GM23338 (cell line): ENCODE data around the gene CSDE1. TPM values are rescaled to one million over a fixed set of nuclear protein-coding genes. Genes with fewer than 3 reads are reported as not detected.

Source experiments
- ATAC-seq: fragments of 200-7000 bp; cut with Tn5 transposase; 3 replicates; pipeline ENCODE4 v1.9.1; 2020
- DNase-seq: peaks from one replicate; pipeline ENCODE4 v3.0.0-alpha.2; 2015; ENCODE audit warnings: low spot score
- H2AFZ ChIP-seq: fragments of 200-600 bp; sonication (generic); 2 replicates; pipeline ENCODE4 v1.8.0; 2016; ENCODE audit warnings: antibody characterized with exemption, mild to moderate bottlenecking, moderate library complexity
- H3F3A ChIP-seq: fragments of 200-600 bp; sonication (generic); replicated peaks from 2 replicates; pipeline ENCODE4 v1.8.0; 2017; ENCODE audit warnings: antibody characterized with exemption, mixed run types, low read depth
- H3K27ac ChIP-seq: fragments of 200-600 bp; sonication (generic); 2 replicates; pipeline ENCODE4 v1.6.1; 2016; ENCODE audit warnings: low read depth
- H3K27me3 ChIP-seq: fragments of 200-600 bp; sonication (generic); 2 replicates; pipeline ENCODE4 v1.8.0; 2016; ENCODE audit warnings: mild to moderate bottlenecking, mixed run types, moderate library complexity; ENCODE audit not compliant: insufficient read depth
- H3K36me3 ChIP-seq: fragments of 200-600 bp; sonication (generic); 2 replicates; pipeline ENCODE4 v1.8.0; 2016; ENCODE audit warnings: mild to moderate bottlenecking; ENCODE audit not compliant: insufficient read depth
- H3K4me1 ChIP-seq: fragments of 200-600 bp; sonication (generic); 2 replicates; pipeline ENCODE4 v1.8.0; 2016; ENCODE audit warnings: mild to moderate bottlenecking, moderate library complexity; ENCODE audit not compliant: insufficient read depth
- H3K4me2 ChIP-seq: fragments of 200-600 bp; sonication (generic); 2 replicates; pipeline ENCODE4 v1.7.1; 2017; ENCODE audit warnings: mixed run types
- H3K4me3 ChIP-seq: fragments of 200-600 bp; sonication (generic); 2 replicates; pipeline ENCODE4 v1.6.1; 2016; ENCODE audit warnings: mixed run types
- H3K79me2 ChIP-seq: fragments of 200-600 bp; sonication (generic); replicated peaks from 2 replicates; pipeline ENCODE4 v1.8.0; 2017; ENCODE audit warnings: mild to moderate bottlenecking; ENCODE audit not compliant: insufficient read depth
- H3K9me2 ChIP-seq: fragments of 200-600 bp; sonication (generic); 2 replicates; pipeline ENCODE4 v1.8.0; 2017; ENCODE audit not compliant: insufficient read depth
- H4K20me1 ChIP-seq: fragments of 200-600 bp; sonication (generic); replicated peaks from 2 replicates; pipeline ENCODE4 v1.8.0; 2017; ENCODE audit warnings: mild to moderate bottlenecking; ENCODE audit not compliant: insufficient read depth
- H3K27ac Mint-ChIP-seq: 2 replicates; pipeline ENCODE4 v1.8.0; 2020; ENCODE audit warnings: inconsistent platforms, mild to moderate bottlenecking, moderate library complexity, mixed read lengths
- H3K27me3 Mint-ChIP-seq: 3 replicates; pipeline ENCODE4 v1.8.0; 2022; ENCODE audit warnings: low read depth, mild to moderate bottlenecking, moderate library complexity, mixed read lengths, inconsistent platforms; ENCODE audit not compliant: insufficient read depth, poor library complexity
- H3K36me3 Mint-ChIP-seq: 3 replicates; pipeline ENCODE4 v1.8.0; 2021; ENCODE audit warnings: low read depth, mild to moderate bottlenecking, inconsistent platforms, moderate library complexity, mixed read lengths
- H3K4me1 Mint-ChIP-seq: 3 replicates; pipeline ENCODE4 v1.8.0; 2020; ENCODE audit warnings: mild to moderate bottlenecking, inconsistent platforms, mixed read lengths
- H3K4me3 Mint-ChIP-seq: 3 replicates; pipeline ENCODE4 v1.8.0; 2021; ENCODE audit warnings: moderate library complexity, mild to moderate bottlenecking, inconsistent platforms, mixed read lengths
- H3K9me3 Mint-ChIP-seq: 3 replicates; pipeline ENCODE4 v1.8.0; 2020; ENCODE audit warnings: moderate library complexity, mild to moderate bottlenecking, inconsistent platforms, mixed read lengths
- NANOG ChIP-seq: IDR thresholded peaks from 2 replicates; pipeline ENCODE4 v1.6.1; 2016; ENCODE audit warnings: antibody characterized with exemption, borderline replicate concordance
- polyA plus RNA-seq: library from polyadenylated mRNA; unstranded; fragments of >200 nt; fragmentation: Nextera tagmentation; extraction: Ambion mirVana; gene quantifications from 2 replicates; pipeline ENCODE4 v1.2.1, GENCODE V29; 2016
- total RNA-seq: library from RNA; depleted of rRNA; stranded (reverse); fragments of >200 nt; shearing (Covaris generic); gene quantifications from 2 replicates; pipeline ENCODE4 v1.2.3, GENCODE V29; 2014
- TF ChIP-seq, protein P1 (sequence below): IDR thresholded peaks from one replicate; pipeline ENCODE4 v1.6.1; 2018; ENCODE audit warnings: antibody characterized with exemption; ENCODE audit not compliant: unreplicated experiment
- TF ChIP-seq, protein P2 (sequence below): fragments of 250-450 bp; sonication (Bioruptor Pico); IDR thresholded peaks from 2 replicates; pipeline ENCODE4 v1.5.0; 2020; ENCODE audit warnings: mild to moderate bottlenecking, moderate library complexity

CSDE1 gene
- total and polyA plus RNA-seq, 2 experiments from 2014 or later, result 214 to 1,054 TPM

DNA sequence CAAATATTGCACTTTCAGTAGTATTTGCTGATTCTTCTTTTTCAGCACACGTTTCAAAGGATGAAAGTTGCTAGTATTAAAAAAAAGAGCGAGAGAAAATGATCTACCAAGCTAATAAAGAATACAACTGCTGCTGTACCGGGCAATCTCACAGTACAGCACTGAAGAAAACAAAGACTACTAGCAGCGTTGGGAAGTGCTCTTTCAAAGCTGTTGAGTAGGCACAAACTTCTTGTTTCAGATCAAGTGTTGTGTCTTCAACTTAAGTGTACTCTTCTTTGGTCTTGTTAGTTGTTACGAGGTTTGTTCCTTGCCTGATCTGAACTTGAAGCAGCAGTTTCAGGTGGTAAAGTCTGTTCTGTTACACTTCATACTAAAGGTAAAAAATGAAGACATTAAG lies 7.9 kb downstream of the CSDE1 start:
- Histone ChIP-seq H3K27ac (no peak overlapping the region), H3K36me3 (peaks cover 35% of the 10 kb centered on the region), H3F3A (no peaks in the 10 kb centered on the region), H3K9me2 (no peaks in the 10 kb centered on the region), H4K20me1 (peaks cover 82% of the 10 kb centered on the region), H3K27me3 (no peaks in the 10 kb centered on the region), H3K4me1 (peaks cover 38% of the 10 kb centered on the region), H3K4me3 (no peak overlapping the region), H3K4me2 (no peak overlapping the region), H3K79me2 (peaks cover 100% of the 10 kb centered on the region), H2AFZ (no peak overlapping the region)
- Mint-ChIP-seq H3K9me3 (no peaks in the 10 kb centered on the region), H3K36me3 (peaks cover 61% of the 10 kb centered on the region), H3K27me3 (no peaks in the 10 kb centered on the region), H3K4me1 (peaks cover 37% of the 10 kb centered on the region), H3K4me3 (no peak overlapping the region), H3K27ac (no peak overlapping the region)
- TF ChIP-seq, protein P1, sequence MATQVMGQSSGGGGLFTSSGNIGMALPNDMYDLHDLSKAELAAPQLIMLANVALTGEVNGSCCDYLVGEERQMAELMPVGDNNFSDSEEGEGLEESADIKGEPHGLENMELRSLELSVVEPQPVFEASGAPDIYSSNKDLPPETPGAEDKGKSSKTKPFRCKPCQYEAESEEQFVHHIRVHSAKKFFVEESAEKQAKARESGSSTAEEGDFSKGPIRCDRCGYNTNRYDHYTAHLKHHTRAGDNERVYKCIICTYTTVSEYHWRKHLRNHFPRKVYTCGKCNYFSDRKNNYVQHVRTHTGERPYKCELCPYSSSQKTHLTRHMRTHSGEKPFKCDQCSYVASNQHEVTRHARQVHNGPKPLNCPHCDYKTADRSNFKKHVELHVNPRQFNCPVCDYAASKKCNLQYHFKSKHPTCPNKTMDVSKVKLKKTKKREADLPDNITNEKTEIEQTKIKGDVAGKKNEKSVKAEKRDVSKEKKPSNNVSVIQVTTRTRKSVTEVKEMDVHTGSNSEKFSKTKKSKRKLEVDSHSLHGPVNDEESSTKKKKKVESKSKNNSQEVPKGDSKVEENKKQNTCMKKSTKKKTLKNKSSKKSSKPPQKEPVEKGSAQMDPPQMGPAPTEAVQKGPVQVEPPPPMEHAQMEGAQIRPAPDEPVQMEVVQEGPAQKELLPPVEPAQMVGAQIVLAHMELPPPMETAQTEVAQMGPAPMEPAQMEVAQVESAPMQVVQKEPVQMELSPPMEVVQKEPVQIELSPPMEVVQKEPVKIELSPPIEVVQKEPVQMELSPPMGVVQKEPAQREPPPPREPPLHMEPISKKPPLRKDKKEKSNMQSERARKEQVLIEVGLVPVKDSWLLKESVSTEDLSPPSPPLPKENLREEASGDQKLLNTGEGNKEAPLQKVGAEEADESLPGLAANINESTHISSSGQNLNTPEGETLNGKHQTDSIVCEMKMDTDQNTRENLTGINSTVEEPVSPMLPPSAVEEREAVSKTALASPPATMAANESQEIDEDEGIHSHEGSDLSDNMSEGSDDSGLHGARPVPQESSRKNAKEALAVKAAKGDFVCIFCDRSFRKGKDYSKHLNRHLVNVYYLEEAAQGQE, result no peak
- no peak for TF ChIP-seq NANOG
- TF ChIP-seq, protein P2, sequence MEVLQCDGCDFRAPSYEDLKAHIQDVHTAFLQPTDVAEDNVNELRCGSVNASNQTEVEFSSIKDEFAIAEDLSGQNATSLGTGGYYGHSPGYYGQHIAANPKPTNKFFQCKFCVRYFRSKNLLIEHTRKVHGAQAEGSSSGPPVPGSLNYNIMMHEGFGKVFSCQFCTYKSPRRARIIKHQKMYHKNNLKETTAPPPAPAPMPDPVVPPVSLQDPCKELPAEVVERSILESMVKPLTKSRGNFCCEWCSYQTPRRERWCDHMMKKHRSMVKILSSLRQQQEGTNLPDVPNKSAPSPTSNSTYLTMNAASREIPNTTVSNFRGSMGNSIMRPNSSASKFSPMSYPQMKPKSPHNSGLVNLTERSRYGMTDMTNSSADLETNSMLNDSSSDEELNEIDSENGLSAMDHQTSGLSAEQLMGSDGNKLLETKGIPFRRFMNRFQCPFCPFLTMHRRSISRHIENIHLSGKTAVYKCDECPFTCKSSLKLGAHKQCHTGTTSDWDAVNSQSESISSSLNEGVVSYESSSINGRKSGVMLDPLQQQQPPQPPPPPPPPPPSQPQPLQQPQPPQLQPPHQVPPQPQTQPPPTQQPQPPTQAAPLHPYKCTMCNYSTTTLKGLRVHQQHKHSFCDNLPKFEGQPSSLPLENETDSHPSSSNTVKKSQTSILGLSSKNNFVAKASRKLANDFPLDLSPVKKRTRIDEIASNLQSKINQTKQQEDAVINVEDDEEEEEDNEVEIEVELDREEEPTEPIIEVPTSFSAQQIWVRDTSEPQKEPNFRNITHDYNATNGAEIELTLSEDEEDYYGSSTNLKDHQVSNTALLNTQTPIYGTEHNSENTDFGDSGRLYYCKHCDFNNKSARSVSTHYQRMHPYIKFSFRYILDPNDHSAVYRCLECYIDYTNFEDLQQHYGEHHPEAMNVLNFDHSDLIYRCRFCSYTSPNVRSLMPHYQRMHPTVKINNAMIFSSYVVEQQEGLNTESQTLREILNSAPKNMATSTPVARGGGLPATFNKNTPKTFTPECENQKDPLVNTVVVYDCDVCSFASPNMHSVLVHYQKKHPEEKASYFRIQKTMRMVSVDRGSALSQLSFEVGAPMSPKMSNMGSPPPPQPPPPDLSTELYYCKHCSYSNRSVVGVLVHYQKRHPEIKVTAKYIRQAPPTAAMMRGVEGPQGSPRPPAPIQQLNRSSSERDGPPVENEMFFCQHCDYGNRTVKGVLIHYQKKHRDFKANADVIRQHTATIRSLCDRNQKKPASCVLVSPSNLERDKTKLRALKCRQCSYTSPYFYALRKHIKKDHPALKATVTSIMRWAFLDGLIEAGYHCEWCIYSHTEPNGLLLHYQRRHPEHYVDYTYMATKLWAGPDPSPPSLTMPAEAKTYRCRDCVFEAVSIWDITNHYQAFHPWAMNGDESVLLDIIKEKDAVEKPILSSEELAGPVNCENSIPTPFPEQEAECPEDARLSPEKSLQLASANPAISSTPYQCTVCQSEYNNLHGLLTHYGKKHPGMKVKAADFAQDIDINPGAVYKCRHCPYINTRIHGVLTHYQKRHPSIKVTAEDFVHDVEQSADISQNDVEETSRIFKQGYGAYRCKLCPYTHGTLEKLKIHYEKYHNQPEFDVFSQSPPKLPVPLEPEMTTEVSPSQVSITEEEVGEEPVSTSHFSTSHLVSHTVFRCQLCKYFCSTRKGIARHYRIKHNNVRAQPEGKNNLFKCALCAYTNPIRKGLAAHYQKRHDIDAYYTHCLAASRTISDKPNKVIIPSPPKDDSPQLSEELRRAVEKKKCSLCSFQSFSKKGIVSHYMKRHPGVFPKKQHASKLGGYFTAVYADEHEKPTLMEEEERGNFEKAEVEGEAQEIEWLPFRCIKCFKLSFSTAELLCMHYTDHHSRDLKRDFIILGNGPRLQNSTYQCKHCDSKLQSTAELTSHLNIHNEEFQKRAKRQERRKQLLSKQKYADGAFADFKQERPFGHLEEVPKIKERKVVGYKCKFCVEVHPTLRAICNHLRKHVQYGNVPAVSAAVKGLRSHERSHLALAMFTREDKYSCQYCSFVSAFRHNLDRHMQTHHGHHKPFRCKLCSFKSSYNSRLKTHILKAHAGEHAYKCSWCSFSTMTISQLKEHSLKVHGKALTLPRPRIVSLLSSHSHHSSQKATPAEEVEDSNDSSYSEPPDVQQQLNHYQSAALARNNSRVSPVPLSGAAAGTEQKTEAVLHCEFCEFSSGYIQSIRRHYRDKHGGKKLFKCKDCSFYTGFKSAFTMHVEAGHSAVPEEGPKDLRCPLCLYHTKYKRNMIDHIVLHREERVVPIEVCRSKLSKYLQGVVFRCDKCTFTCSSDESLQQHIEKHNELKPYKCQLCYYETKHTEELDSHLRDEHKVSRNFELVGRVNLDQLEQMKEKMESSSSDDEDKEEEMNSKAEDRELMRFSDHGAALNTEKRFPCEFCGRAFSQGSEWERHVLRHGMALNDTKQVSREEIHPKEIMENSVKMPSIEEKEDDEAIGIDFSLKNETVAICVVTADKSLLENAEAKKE (CRISPR knock-in tag), result no peak
- DNase-seq (no peak), ATAC-seq (no peak)
